Nucleus accumbens (tissue), 56 donors: ENCODE data around the gene PRR23E.

Experiments used
- DNase-seq, 56 donors: peaks; one replicate each; lab custom pipeline; 2025; lab: John Stamatoyannopoulos, UW

PRR23E gene

GRCh38 chr3:127162947-127163645, 29.8 kb upstream of the PRR23E start:
- no peak for DNase-seq

GRCh38 chr3:127164615-127165014, 28.3 kb upstream of the PRR23E start:
- DNase-seq: no peak

DNA sequence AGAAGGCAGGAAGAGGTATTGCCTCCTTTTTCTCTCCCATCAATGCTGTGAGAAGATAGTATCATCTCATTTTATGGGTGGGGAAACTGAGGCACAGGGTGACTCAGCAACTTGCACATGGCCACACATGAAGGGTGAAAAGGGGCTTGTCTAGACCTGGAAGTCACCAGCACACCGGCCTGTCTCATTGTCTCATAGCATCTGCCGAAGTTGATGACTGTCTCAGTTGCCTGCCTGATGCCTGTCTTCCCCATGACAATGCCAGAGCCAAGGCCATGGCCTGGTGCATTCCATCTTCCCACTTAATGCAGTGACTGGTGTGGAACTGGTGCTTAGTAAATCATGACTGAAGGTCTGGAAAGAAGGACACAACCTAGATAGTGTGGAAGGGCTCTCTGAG, 27.9 kb upstream of the PRR23E start:
- DNase-seq: no peak

- no peak for DNase-seq
Measured at GRCh38 chr3:127165694-127166485, 27.0 kb upstream of the PRR23E start.

DNA sequence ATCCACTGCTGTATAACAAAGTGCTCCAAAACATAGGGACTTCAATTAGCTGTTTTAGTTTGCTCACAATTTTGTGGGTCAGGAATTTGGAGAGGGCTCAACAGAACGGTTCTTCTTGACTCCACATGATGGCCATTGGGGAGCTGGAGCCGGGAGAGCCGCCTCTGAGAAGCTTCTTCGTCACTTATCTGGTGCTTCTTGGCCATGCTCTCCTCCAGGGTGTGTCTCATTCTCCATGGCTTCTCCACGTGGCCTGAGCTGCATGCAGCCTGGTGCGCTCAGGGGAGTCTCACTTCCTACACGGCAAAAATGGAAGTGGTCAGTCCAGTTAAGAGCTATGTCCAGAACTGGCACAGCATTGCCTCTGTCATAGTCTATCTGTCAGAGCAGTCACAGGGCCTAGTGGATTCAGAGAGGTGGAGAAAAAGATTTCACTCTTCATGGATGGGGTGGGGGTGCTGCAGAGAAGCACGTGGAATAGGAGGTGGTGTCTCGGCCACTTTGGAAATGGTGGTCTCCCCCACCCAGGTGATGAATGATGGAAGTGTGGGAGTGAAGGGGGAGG, 26.3 kb upstream of the PRR23E start:
- DNase-seq: no peak

DNA sequence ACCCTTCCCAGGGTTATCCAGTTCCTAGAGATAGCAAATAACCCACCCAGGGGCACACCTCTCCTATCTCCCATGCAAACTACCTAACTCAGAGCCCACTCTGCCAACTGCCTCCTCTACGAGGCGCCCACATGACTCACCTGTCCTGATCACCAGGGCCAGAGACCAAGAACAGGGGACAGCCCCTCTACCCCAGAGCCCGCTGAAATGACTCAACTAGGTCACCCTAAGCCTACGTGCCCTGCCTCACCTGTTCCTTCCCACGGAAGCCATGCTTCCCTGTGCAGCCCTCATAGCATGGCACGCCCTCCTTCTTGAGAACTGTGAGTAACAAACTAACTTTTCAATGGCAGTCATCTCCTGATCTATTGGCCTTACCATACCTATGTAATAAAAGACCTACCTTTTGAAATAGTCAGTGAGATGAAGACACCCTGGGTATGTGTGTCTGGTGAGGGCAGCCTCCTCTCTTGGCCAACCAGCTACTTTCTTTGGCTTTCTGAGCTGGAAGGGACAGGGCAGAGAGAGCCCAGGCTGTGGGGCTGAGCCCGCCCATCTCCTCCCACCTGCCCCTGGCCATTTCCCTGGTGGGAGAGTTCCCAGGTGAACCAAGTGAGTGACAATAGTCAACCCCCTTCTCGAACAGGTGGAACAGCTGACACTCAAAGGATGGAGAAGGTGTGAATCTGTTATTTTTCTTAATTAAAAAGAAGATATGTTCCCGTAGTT, 25.5 kb upstream of the PRR23E start:
- DNase-seq: no peak

GRCh38 chr3:127168271-127168670, 24.7 kb upstream of the PRR23E start:
- no peak for DNase-seq

- peak in 9 of 56 donors; percentile 3 to 40 (median 21) for DNase-seq
Measured at GRCh38 chr3:127170814-127171213, 22.1 kb upstream of the PRR23E start.

DNA sequence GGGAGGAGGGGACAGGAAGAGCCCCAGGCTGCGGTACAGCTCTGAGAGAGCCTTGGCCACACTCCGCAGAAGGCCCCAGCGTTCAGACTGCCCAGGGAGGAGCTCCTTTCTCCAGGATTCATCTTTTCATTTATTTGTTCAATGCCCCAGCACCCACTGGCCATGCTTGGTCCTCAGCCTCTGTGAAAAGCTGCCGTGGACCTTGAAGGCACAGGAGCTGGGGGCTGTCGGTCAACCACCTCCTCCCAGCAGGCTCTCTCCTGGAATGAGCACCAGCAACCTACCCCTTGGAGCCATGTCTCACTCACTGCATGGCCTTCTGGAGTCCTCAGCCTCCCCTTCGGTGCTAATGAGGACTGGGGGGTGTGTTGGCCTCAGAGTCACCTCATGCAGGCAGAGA, 21.6 kb upstream of the PRR23E start:
- no peak for DNase-seq

- no peak for DNase-seq
Measured at GRCh38 chr3:127171721-127172120, 21.2 kb upstream of the PRR23E start.

DNA sequence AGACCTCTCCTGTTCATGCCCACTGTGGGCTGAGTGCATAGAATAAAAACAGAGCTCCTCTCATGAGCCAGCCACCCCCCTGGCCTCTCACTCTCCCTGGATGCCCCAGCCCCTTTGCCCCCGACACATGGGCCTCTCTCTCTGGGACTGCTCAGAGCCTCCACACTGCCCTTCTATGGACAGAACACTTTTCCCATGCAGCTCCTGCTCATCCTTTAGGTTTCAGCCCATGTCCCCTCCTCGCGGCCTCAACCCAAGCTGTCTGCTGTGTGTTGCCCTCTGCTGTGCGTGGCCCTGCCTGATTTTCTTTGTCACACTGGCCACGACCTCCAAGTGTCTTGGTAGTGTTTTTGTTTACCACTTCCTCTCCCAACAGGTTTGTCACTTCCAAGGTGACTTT, 20.7 kb upstream of the PRR23E start:
- DNase-seq: no peak

- peak in 1 of 56 donors; percentile 2 for DNase-seq
Measured at GRCh38 chr3:127172781-127173515, 20.0 kb upstream of the PRR23E start.

- no peak for DNase-seq
Measured at GRCh38 chr3:127173516-127174166, 19.3 kb upstream of the PRR23E start.

DNA sequence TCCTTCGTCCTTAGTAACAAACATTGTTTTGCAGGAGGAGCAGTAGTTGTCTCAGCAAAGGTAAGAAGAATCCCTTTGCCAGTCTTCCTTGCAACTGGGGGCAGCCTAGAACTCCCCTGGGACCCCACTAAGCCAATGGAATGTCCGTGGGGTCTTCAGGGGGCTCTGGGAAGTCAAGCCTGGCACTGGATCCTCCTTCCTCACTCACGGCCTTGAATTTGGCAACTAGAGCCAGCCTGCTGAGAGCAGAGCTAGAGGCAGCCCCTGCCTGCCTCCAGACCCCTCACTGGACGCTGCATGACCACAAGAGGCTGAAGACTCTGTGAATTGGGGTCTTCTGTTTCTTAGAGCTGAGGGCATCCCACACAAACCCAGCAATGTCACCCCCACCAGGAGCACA, 18.6 kb upstream of the PRR23E start:
- DNase-seq: no peak

- no peak for DNase-seq
Measured at GRCh38 chr3:127174715-127175140, 18.2 kb upstream of the PRR23E start.

DNA sequence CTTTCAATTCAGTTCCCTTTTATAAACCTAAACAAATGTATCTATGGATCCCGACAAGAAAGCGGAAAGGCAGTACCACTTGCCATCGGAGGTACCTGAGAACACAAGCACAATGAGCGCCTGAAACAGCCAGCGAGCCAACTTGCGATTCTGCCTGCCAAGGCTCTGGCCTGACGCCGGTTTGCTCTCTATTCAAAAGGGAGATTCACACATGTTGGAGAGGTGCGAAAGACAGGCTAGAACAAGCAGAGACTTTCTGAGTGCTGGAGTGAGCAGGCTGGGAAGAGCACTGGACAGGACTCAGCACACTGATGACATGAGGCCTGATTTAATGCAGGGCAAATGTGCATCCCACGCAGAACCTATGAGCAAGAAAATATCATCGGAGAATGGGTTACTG, 17.7 kb upstream of the PRR23E start:
- no peak for DNase-seq

GRCh38 chr3:127177226-127177625, 15.7 kb upstream of the PRR23E start:
- no peak for DNase-seq

DNA sequence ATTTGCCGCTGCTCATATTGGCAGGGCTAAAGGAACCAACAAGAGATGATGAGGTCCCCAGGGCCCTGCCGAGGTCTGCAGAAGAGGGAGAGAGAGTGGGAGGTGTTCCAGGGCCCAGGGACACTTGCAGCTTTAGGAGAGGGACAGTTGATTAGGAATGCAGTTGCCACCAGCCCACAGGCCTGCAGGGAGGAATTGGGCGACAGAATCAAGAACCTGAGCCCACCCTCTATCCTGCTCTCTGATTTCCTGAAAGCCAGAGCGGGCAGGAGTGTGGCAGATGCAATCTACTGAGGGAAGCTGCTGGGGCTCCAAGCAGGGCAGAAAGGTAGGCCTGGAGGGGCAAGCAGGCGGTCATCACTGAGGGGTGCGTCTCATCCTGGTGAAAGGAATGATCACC, 12.1 kb upstream of the PRR23E start:
- no peak for DNase-seq

GRCh38 chr3:127182431-127182830, 10.5 kb upstream of the PRR23E start:
- DNase-seq: no peak
